HG03439 (cell line): ENCODE measurements around the gene AUTS2.
"Not testable (repeated sequence)": the region's sequence is repeated elsewhere in the genome, so short reads cannot be mapped to it uniquely, and the experiment has no call there.

ENCODE experiments used
- ATAC-seq: cut with Tn5 transposase; IDR thresholded peaks from one replicate; pipeline ENCODE4 v1.9.1; 2021; ENCODE audit warnings: mild to moderate bottlenecking, moderate library complexity; ENCODE audit not compliant: unreplicated experiment

The AUTS2 gene

DNA sequence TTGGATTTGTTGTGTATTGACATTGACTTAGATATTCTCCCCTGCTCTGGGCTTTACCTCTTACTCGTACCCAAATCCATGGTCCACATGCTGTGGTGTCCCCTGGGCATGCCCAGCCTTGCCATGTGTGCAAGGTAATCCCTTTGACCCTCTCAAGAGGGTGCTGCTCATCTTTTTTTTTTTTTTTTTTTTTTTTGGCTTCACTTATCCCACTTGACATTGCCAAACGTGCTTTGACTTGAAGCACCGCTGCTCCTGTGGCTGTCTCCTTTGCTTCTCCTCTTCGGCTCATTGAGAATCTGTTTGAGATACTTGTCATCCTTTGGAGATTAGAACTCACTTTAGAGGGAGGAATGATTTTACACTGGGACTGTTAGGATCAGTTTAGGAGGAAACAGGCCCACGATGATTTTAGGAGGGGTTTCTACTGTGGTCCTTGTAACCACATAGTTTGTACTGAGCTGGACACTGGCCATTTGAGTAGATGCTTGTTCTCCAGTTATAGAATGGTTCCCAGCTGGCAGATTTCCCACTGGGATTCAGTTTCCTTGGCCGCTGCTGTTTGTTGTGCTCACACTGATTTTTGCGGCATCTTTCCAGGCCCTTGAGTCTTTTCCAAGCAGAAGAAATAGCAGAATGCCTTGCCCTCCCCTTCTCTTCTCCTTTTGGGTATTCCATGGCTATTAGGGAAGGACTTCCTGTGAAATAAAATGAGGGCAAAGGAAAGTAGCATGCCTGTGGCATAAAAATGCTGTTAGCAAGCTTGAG is 184.8 kb downstream of the AUTS2 start:
- no peak for ATAC-seq

DNA sequence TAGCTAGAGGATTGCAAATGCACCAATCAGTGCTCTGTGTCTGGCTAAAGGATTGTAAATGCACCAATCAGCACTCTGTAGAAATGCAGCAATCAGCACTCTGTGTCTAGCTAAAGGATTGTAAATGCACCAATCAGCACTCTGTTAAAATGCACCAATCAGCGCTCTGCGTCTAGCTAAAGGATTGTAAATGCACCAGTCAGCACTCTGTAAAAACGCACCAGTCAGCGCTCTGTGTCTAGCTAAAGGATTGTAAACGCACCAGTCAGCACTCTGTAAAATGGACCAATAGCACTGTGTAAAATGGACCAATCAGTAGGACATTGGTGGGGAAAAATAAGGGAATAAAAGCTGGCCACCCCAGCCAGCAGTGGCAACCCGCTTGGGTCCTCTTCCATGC is 187.9 kb downstream of the AUTS2 start:
- not testable (repeated sequence) for ATAC-seq

- no peak for ATAC-seq
These were observed 188.6 kb downstream of the AUTS2 start for GRCh38 chr7:69786730-69787395.

- no peak for ATAC-seq
These were observed 189.6 kb downstream of the AUTS2 start for GRCh38 chr7:69787736-69788431.

DNA sequence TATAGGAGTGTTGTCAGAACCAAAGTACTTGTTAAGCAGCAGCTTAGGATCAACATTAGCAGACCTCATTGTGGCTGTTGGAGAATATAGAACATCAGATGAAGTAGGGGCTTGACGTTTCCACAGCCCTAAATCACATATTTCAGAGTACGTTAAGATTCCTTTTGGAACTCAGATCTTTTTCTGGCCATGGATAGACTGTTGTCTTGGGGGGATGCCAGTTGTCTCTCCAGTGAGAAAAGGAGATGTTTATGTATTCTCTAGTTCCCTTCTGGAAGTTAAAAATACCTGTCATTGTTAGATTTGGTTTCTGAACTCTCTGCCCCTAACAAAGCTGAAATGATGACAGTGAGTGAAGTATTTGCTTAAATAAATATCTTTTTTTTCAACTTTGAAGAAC is 191.3 kb downstream of the AUTS2 start:
- no peak for ATAC-seq

DNA sequence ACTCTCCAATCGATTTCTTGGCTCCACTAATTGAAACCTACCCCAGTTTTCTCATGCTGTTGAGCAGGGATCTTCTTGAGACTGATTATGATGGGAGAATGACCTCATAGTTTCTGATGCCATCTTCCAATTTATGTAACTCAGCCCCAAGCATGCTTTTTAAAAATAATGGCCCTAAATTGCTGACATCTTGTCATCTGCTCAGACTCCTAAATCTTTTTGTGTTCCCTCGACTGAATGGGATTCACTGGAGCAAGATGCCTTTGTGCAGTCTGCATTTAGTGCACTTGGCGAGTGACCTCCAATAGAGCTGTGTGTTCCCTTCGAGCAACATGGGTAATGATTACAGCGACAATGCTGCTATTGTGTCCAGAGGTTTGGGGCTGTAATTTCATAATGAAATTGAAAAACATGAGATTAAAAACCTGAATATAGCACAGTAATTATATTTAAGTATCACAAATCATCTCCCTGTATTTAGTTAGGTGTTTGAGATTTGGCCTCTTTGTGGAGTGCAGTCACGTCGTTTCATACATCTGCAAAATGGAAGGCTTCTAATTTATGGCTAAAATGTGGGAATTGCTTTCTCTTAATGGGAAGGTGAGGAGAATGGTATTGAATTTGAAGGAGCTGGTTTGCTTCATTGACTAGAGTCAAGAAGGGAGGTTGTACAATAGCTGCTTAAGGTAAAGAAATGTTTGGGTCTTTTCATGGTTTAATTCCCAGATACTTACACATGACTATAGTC is 192.9 kb downstream of the AUTS2 start:
- ATAC-seq = no peak

GRCh38 chr7:69791739-69792138 is 193.5 kb downstream of the AUTS2 start:
- no peak for ATAC-seq

DNA sequence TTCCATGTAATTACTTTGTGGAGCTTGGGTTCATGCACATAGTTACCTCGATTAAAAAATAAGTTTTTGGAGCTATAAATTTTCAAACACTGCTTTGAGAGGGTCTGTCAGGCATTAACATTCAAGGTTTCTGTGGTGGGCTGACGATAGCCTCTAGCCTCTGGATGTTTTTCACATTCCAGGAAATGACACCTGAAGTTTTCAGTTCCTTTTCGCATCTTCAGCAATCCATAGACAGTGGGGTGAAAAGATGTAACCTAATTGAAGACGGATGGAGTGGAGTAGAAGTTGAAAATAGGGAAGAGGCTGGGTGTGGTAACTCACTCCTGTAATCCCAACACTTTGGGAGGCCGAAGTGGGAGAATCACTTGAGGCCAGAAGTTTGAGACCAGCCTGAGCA is 197.7 kb downstream of the AUTS2 start:
- ATAC-seq = no peak

DNA sequence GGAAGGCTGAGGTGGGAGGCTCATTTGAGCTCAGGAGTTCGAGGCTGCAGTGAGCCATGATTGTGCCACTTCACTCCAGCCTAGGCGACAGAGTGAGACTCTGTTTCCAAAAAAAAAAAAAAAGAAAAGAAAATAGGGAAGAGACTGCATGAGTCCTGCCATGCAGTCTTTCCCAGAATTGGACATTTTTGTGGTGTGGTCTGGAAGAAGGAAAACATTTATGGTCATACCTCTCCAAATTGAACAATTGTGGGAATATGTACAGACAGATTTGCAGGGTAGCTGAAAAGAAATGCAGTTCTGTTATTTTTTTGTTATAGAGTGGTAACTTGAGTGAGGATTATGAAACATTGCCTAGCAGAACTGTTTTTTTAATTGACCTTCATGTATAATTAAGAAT is 198.1 kb downstream of the AUTS2 start:
- ATAC-seq = no peak

DNA sequence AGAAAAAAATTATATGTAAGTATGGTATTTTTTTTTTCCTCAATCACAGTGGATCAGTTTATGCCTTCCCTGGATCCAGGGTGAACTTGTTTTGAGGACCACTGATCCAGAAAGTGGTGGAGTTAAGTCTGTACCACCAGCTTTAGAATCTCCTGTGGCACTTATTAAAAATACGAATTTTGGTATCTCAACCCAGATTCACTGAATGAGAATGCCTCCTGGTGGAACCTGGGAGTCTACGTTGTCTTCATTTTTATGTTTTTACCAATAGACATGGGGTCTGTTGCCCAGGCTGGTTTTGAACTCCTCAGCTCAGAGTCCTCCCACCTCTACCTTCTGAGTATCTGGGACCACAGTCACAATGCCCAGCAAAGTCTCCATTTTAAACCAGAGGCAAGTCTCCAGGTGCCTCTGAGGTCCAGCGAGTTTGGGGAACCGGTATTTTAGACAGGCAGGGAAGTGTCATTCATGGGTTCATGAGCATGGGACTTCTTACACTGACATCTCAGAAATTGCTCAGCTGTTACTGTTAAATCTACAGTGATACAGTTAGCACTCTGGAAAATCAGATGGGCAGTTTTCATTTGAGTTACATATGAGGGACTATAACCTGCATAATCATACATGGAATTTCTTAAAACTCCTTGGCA is 200.9 kb downstream of the AUTS2 start:
- ATAC-seq = no peak

DNA sequence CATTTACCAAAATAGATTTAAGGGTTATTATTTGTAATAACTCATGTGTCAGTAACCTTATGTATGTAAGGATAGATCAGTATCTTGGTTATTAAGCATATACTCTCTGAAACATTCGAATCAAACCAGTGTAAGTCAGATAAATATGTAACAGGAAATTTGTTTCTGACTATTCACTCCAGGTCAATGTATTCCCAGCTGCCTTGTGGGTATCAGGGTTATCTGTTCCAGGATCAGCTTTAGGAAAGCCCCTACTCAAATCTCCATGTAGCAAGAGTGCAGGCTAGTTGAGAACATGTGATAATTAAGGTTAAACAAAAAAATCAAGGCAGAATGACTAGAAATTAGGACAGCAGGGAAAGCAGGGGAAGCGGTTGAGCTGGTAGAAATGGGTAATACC is 201.7 kb downstream of the AUTS2 start:
- no peak for ATAC-seq

DNA sequence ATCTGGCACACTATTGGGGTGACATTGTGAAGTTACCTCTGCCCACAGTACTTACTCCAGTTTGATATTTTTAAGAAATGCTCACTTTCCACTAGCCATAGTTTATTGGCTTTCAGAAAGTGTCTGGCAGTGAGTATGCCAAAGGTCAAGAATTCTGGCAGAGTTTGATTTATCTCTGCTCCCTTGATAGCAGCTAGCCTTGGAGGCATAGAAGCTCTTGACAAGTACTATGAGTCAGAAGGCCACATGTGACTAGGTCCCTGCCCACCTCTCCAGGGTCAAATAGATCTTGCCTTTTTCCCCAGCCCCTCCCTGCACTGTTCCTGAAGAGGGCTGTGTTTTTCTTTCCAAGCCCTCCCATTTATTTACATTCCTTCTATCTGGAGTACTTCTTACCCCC is 202.2 kb downstream of the AUTS2 start:
- no peak for ATAC-seq

DNA sequence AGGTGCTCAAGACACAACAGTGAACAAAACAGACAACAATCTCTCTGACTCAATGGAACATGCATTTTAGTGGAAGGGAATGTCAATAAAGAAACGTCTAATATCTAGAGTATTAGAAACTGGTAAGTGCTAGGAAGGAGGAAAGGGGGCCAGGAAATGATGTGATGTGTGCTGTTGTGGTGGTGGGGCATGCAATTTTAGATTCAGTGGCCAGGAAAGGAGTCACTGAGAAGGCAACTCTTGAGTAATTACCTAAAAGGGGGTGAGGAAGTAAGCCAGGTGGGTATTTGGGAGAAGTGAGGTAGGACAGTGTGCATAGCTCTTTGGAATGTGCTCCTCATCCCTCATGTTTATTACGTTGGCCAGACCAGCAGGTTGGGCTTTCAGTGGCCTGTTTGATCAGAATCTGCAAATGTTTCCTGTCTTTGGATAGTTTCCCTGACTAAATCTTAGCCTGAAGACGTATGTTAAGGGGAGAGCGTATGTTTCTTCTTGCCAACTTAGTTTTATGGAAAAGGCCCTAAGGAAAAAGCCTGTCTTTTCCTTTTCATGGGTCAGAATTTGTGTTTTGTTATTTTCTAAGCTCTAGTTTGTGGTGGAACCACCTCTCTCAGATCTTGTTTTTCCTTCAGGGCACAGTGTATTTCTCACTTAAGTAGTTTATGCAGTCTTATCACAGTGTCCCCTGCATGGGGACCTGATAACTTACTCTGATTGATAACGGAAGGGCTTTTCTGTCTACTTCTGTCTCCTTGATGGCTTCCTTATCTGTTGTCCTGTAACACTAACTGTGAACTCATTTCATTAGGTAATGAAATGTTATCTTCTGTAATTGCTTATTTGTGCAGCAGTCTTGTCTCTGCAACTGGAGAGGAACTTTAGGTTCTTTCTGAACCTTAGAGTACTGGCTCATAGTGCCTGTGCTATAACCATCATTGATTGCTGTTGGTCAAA is 203.7 kb downstream of the AUTS2 start:
- ATAC-seq = no peak

DNA sequence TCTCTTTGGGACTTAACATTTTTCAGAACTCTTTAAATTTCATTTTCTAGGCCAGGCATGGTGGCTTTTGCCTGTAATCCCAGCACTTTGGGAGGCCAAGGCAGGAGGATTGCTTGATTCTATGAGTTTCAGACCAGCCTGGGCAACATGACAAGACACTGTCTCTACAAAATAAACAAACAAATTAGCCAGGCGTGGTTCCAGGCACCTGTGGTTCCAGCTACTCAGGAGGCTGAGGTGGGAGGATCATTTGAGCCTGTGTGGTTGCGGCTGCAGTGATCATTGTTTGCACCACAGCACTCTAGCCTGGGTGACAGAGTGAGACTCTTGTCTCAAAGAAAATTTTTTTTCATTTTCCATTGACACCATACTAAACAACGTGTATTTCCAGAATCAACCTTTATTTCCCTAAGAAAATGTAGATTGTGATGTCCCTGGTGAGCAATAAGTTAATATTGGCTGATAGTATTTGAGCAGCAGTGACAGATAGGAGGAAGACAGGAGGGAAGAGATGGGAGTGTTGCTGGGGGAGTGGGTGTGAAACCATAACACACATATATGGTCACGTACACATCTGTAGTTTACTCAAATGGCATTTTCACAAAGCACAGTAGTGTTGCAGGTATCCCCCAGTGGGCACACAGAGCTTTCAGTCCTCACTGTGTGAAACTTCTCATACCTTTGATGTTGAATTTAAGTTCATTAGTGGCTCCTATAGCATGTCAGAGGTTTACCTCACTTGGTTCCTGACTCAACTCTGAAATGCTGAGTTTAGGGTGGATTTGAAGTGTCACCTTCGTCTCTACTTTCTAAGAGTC is 205.6 kb downstream of the AUTS2 start:
- ATAC-seq = peak; percentile 90

- no peak for ATAC-seq
These were observed 206.7 kb downstream of the AUTS2 start for GRCh38 chr7:69804962-69805361.

DNA sequence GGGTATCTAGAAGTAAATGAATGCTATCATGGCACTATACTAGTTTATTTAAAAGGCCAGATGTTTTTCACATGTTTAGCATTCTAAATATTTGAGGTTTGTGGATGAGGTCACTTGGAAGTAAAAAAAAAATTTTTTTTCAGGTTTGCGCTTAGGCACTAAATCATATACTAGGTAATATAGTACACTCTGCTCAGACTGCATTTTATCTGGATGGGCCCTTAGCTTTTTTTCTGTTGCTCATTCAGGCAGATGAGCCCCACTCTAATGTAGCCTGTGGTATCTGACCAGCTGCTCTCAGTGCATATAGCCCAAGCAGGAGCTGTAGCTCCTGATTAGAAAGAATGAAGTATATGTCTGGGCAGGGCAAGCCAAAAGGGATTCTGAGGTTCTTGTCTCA is 210.1 kb downstream of the AUTS2 start:
- ATAC-seq = no peak

DNA sequence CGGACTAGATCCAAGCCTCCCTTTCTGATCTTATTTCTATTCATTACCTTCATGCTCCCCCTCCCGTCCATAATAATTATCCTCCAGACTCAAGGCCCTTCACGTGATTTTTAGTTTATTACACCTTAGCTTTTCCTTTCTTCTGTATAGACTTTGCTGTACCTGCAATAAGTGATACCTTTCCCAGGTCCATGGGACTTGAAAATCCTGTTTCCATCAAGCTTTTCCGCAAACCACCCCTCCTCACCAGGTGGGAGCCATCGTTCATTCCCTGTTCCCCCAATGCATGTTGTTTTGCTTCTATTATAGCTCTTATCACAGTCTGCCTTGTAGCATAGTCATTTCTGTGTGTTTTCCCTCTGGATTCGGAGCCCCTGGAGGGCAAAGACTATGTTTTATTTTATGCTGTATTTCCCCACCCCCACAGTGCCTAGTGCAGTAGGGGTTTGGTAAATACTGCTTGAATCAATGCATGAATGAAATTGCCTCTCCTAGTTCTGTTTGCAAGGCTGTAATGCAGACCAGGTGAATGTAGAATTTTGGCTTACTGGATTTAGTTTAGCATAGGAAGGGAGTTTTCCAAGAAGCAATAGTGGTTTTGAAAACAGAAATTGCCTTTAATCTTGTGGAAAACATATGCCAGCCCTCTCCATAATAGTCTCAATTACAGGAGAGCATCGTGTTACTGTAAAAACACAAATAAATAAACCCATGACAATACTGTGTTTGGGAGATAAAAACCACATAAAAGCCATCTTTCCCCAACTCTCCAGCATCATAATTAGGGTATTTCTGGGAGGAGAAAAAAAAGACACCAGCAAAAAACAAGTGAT is 213.4 kb downstream of the AUTS2 start:
- no peak for ATAC-seq

DNA sequence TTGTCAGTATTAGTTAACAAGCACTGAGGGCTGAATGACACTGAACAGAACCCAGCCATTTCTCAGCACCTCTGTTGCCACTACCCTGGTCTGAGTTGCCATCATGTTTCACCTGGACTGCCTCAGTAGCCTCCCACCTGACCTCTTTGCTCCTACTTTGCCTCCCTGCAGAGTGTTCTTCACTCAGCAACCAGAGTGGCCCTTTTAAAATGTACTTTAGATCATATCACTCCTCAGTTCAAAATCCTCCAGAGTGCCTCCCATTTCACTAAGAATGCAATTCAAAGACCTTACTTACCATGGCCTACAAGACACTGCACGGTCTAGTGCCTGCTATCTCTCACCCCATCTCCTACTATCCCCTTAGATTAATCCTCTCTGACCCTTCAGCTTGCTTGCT is 214.5 kb downstream of the AUTS2 start:
- no peak for ATAC-seq
